ENCODE measurements around the gene PPP3R1.
"Not testable (repeated sequence)": the region's sequence is repeated elsewhere in the genome, so short reads cannot be mapped to it uniquely, and the experiment has no call there.

PPP3R1 gene

GRCh38 chr2:68185541-68186164 lies 66.7 kb downstream of the PPP3R1 start:
- no peak for DNase-seq

- no peak for DNase-seq
These were observed 69.4 kb downstream of the PPP3R1 start for GRCh38 chr2:68182902-68183301.

GRCh38 chr2:68178954-68179627 lies 73.2 kb downstream of the PPP3R1 start:
- no peak for DNase-seq

- DNase-seq: no peak
These were observed 73.9 kb downstream of the PPP3R1 start for GRCh38 chr2:68178432-68178831.

GRCh38 chr2:68177541-68177940 lies 74.8 kb downstream of the PPP3R1 start:
- no peak for DNase-seq

GRCh38 chr2:68176657-68177056 lies 75.7 kb downstream of the PPP3R1 start:
- no peak for DNase-seq

- DNase-seq: not testable (repeated sequence)
These were observed 77.1 kb downstream of the PPP3R1 start for GRCh38 chr2:68175210-68175609.

- DNase-seq: no peak
These were observed 79.2 kb downstream of the PPP3R1 start for GRCh38 chr2:68172990-68173700.

- DNase-seq: no peak
These were observed 79.8 kb downstream of the PPP3R1 start for GRCh38 chr2:68172521-68172920.

- no peak for DNase-seq
These were observed 80.6 kb downstream of the PPP3R1 start for GRCh38 chr2:68171684-68172083.

GRCh38 chr2:68171146-68171545 lies 81.2 kb downstream of the PPP3R1 start:
- no peak for DNase-seq

GRCh38 chr2:68169308-68169707 lies 83.0 kb downstream of the PPP3R1 start:
- DNase-seq: no peak

- no peak for DNase-seq
These were observed 85.1 kb downstream of the PPP3R1 start for GRCh38 chr2:68167186-68167585.

- no peak for DNase-seq
These were observed 88.7 kb downstream of the PPP3R1 start for GRCh38 chr2:68163641-68164040.

- DNase-seq: peak; percentile 32
These were observed 94.2 kb downstream of the PPP3R1 start for GRCh38 chr2:68158134-68158447.

GRCh38 chr2:68157402-68158133 lies 94.8 kb downstream of the PPP3R1 start, which contains the start of gene PNO1:
Gene PNO1, plus strand, starts transcription at chr2:68157888. Its CDS starts 47 bp downstream, at chr2:68157935.
- peak; percentile 98 for DNase-seq

- DNase-seq: no peak
These were observed 95.3 kb downstream of the PPP3R1 start for GRCh38 chr2:68157002-68157401.

GRCh38 chr2:68156419-68156818 lies 95.9 kb downstream of the PPP3R1 start:
- DNase-seq: no peak

- no peak for DNase-seq
These were observed 96.7 kb downstream of the PPP3R1 start for GRCh38 chr2:68155618-68156017.

GRCh38 chr2:68152681-68153347 lies 99.5 kb downstream of the PPP3R1 start:
- no peak for DNase-seq

GRCh38 chr2:68151037-68151436 lies 101.3 kb downstream of the PPP3R1 start:
- DNase-seq: no peak

- DNase-seq: no peak
These were observed 110.5 kb downstream of the PPP3R1 start for GRCh38 chr2:68141875-68142274.
